ENCODE results near the gene SMAD3. TPM values are rescaled to one million over a fixed set of nuclear protein-coding genes. Genes with fewer than 3 reads are reported as not detected.

SMAD3 gene
- total and polyA plus RNA-seq, 10 of the 15 experiments (the other 5 are each of a cell fraction or from before 2014, with no cell fraction given), result 5.6 to 43.2 (median 16.0) TPM

DNA sequence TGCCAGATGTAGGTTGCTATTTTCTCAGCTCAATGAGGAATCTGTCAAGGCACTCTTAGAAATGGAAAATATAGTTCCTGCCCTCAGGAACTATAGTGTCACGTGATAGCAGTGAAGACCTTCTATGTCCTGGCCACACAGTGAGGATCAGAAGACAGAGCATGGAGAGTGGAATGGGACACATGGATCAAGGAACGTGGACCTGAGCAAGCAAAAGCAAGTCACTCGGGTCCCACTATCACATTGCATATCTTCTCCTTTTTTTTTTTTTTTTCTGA lies 21.2 kb downstream of the SMAD3 start:
- DNase-seq (ENCODE audit: low read depth, low spot score), result no peak
- Histone ChIP-seq H3K36me3 (ENCODE audit: control insufficient read depth in 2 of 2, insufficient read depth in 2 of 2, low read length in 1 of 2) (peaks cover 2 to 4% of the 10 kb centered on the region in 2 experiments; a peak in 3 of 4 replicates), H3K9me3 (replicated peaks; ENCODE audit: control insufficient read depth, insufficient read depth, low read length) (no peaks in the 10 kb centered on the region), H3K79me2 (ENCODE audit: control insufficient read depth, insufficient read depth, low read length) (peaks cover 74% of the 10 kb centered on the region), H3K4me3 (peak overlapping the region; percentile 54), H3K27ac (ENCODE audit: control insufficient read depth, insufficient read depth) (peak overlapping the region; percentile 86), H3K27me3 (replicated peaks in 1 of 2; ENCODE audit: control insufficient read depth in 2 of 2, insufficient read depth in 2 of 2, low read length in 1 of 2) (no peaks in the 10 kb centered on the region), H3K9ac (ENCODE audit: control insufficient read depth, insufficient read depth, low read length) (peak overlapping the region; percentile 52; the same call in 1 of the 2 replicates), H4K20me1 (ENCODE audit: control insufficient read depth, insufficient read depth) (no peaks in the 10 kb centered on the region), H2AFZ (ENCODE audit: control insufficient read depth, low read depth, low read length) (no peak overlapping the region), H3K4me1 (ENCODE audit: control insufficient read depth, insufficient read depth, low read length) (peaks cover 83% of the 10 kb centered on the region), H3K4me2 (ENCODE audit: control insufficient read depth, insufficient read depth) (peak overlapping the region; percentile 84)
- ChIA-PET RAD21 (ENCODE audit: unreplicated experiment) (interaction anchor here (0.9 to 13.0 kb wide), 14 partner anchors 10 to 153 kb away, joined by 3 to 215 read pairs (median 8); partner anchors contain the start of gene SMAD3), SMC1A (ENCODE audit: uncharacterized antibody, unreplicated experiment) (interaction anchor here (0.6 to 13.0 kb wide), 11 partner anchors 9 to 460 kb away, joined by 3 to 247 read pairs (median 5); no protein-coding TSS in a partner anchor), POLR2A (interaction anchor here (0.6 to 6.6 kb wide), 8 partner anchors 12 to 48 kb away, joined by 3 to 79 read pairs (median 6); partner anchors contain the start of gene SMAD3), CTCF (interaction anchor here (0.5 to 8.5 kb wide), 5 partner anchors 10 to 455 kb away, joined by 3 to 71 read pairs (median 5); no protein-coding TSS in a partner anchor)
- ATAC-seq, result no peak
- no peak for FAIRE-seq
- TF ChIP-seq, protein P1, sequence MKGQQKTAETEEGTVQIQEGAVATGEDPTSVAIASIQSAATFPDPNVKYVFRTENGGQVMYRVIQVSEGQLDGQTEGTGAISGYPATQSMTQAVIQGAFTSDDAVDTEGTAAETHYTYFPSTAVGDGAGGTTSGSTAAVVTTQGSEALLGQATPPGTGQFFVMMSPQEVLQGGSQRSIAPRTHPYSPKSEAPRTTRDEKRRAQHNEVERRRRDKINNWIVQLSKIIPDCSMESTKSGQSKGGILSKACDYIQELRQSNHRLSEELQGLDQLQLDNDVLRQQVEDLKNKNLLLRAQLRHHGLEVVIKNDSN (IDR thresholded peaks at IDR 0.05; ENCODE audit: borderline replicate concordance, extremely low read length, insufficient read depth, low read depth, low read length), result peak; percentile 35
- peak; percentile 86 for TF ChIP-seq RAD51 (IDR thresholded peaks at IDR 0.05)
- TF ChIP-seq HSF1 (IDR thresholded peaks at IDR 0.05; ENCODE audit: low read depth, low read length), result no peak
- peak in 1 of 2 experiments; percentile 42; a peak in 1 of 4 replicates for TF ChIP-seq BHLHE40 (IDR thresholded peaks at IDR 0.05; ENCODE audit: borderline replicate concordance in 1 of 2, low read depth in 2 of 2, low read length in 1 of 2)
- 81% methylated on average over 3 of the region's 3 CpGs for WGBS (ENCODE audit: insufficient coverage, insufficient replicate concordance, low lambda C conversion rate, missing lambda C conversion rate)
- intact Hi-C loops (cut with micrococcal nuclease; ENCODE audit: unreplicated experiment) (loop anchor here (5.0 to 10.0 kb wide), 2 partner anchors 156 to 758 kb away; partner anchors contain the start of gene RNU6-1), in situ Hi-C loops (cut with MboI) (loop anchor here (25.0 kb wide), 1 partner anchor 1299 kb away; the partner anchor contains the start of gene DENND4A)
- BruUV-seq (replicated peaks), result no TSS peak
